WTC11 (cell line): ENCODE measurements around the gene SMIM17.

Experiments
- CREB1 ChIP-seq: sonication (generic); formaldehyde crosslinking; IDR thresholded peaks from 2 replicates; pipeline ENCODE4 v1.8.0; 2023; ENCODE audit warnings: mild to moderate bottlenecking, missing genetic modification reagents
- CREM ChIP-seq: sonication (generic); formaldehyde crosslinking; IDR thresholded peaks from 2 replicates; pipeline ENCODE4 v1.8.1; 2022; ENCODE audit warnings: mild to moderate bottlenecking, missing genetic modification reagents, moderate library complexity
- FOXJ3 ChIP-seq: sonication (generic); formaldehyde crosslinking; IDR thresholded peaks from 2 replicates; pipeline ENCODE4 v1.9.0; 2021; ENCODE audit warnings: missing genetic modification reagents, mild to moderate bottlenecking, borderline replicate concordance
- IRF2 ChIP-seq: sonication (generic); formaldehyde crosslinking; IDR thresholded peaks from 2 replicates; pipeline ENCODE4 v1.8.0; 2022; ENCODE audit warnings: low read depth, missing genetic modification reagents, borderline replicate concordance
- JUN ChIP-seq: sonication (generic); formaldehyde crosslinking; IDR thresholded peaks from 2 replicates; pipeline ENCODE4 v1.8.0; 2023; ENCODE audit warnings: mild to moderate bottlenecking, missing genetic modification reagents
- NR1H2 ChIP-seq: sonication (generic); formaldehyde crosslinking; IDR thresholded peaks from 2 replicates; pipeline ENCODE4 v1.9.0; 2021; ENCODE audit warnings: mild to moderate bottlenecking, moderate library complexity, missing genetic modification reagents
- NR3C1 ChIP-seq: sonication (generic); formaldehyde crosslinking; conservative IDR thresholded peaks from 2 replicates; pipeline ENCODE4 v1.8.1; 2023; ENCODE audit warnings: low read depth, mild to moderate bottlenecking, missing genetic modification reagents
- SMAD3 ChIP-seq: sonication (generic); formaldehyde crosslinking; IDR thresholded peaks from 2 replicates; pipeline ENCODE4 v1.8.0; 2022; ENCODE audit warnings: missing genetic modification reagents, mild to moderate bottlenecking, borderline replicate concordance
- ZBTB21 ChIP-seq: sonication (generic); formaldehyde crosslinking; IDR thresholded peaks from 2 replicates; pipeline ENCODE4 v1.8.1; 2023; ENCODE audit warnings: mild to moderate bottlenecking, missing genetic modification reagents, borderline replicate concordance
- ZNF138 ChIP-seq: sonication (generic); formaldehyde crosslinking; conservative IDR thresholded peaks from 2 replicates; pipeline ENCODE4 v1.8.1; 2022; ENCODE audit warnings: mild to moderate bottlenecking, moderate library complexity, missing genetic modification reagents
- ZNF263 ChIP-seq: sonication (generic); formaldehyde crosslinking; IDR thresholded peaks from 2 replicates; pipeline ENCODE4 v1.8.1; 2022; ENCODE audit warnings: low read depth, mild to moderate bottlenecking, moderate library complexity, missing genetic modification reagents
- TF ChIP-seq, protein P1 (sequence below): fragments of 200-600 bp; IDR thresholded peaks from 2 replicates; pipeline ENCODE4 v1.8.0; 2022; ENCODE audit warnings: antibody characterized with exemption
- TF ChIP-seq, protein P2 (sequence below): sonication (generic); formaldehyde crosslinking; IDR thresholded peaks from 2 replicates; pipeline ENCODE4 v1.8.1; 2022; ENCODE audit warnings: mild to moderate bottlenecking, moderate library complexity, missing genetic modification reagents
- TF ChIP-seq, protein P3 (sequence below): sonication (generic); formaldehyde crosslinking; IDR thresholded peaks from 2 replicates; pipeline ENCODE4 v1.8.1; 2023; ENCODE audit warnings: mild to moderate bottlenecking, missing genetic modification reagents

DNA sequence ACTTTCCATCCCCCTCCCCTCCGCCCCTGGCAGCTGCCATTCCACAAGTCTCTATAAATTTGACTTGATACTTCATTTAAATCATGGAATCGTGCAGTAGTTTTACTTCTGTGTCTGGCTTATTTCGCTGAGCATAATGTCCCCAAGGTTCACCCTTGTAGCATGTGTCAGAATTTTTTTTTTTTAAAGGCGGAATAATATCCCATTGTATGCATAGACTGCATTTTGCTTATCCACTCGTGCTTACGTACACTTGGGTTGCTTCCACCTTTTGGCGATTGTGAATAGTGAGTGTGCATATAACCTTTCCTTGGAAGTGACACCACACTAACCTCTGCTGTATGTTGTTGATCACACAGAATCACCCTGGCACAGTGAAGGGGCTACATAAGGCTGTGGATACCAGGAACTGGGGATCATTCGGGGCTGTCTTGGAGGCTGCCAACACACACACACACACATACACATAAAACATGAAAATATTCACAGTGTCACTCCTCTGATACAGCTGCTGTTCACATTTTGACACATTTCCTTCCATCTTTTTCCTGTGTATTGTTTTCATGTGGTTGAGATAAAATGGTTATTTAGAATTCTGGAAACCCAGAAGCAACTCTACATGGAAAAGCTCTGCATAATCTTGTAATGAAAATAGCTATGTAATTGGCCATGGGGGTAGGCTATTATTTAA, 34.5 kb upstream of the SMIM17 start:
- TF ChIP-seq, protein P1, sequence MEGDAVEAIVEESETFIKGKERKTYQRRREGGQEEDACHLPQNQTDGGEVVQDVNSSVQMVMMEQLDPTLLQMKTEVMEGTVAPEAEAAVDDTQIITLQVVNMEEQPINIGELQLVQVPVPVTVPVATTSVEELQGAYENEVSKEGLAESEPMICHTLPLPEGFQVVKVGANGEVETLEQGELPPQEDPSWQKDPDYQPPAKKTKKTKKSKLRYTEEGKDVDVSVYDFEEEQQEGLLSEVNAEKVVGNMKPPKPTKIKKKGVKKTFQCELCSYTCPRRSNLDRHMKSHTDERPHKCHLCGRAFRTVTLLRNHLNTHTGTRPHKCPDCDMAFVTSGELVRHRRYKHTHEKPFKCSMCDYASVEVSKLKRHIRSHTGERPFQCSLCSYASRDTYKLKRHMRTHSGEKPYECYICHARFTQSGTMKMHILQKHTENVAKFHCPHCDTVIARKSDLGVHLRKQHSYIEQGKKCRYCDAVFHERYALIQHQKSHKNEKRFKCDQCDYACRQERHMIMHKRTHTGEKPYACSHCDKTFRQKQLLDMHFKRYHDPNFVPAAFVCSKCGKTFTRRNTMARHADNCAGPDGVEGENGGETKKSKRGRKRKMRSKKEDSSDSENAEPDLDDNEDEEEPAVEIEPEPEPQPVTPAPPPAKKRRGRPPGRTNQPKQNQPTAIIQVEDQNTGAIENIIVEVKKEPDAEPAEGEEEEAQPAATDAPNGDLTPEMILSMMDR: no peak
- TF ChIP-seq CREM (no peak), SMAD3 (CRISPR knock-in tag) (no peak), ZNF138 (no peak), ZNF263 (CRISPR knock-in tag) (no peak), JUN (no peak), CREB1 (CRISPR knock-in tag) (no peak), NR1H2 (CRISPR knock-in tag) (no peak), ZBTB21 (CRISPR knock-in tag) (no peak), NR3C1 (no peak), IRF2 (no peak), FOXJ3 (no peak)
- TF ChIP-seq, protein P2, sequence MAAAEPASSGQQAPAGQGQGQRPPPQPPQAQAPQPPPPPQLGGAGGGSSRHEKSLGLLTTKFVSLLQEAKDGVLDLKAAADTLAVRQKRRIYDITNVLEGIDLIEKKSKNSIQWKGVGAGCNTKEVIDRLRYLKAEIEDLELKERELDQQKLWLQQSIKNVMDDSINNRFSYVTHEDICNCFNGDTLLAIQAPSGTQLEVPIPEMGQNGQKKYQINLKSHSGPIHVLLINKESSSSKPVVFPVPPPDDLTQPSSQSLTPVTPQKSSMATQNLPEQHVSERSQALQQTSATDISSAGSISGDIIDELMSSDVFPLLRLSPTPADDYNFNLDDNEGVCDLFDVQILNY (CRISPR knock-in tag): no peak
- TF ChIP-seq, protein P3, sequence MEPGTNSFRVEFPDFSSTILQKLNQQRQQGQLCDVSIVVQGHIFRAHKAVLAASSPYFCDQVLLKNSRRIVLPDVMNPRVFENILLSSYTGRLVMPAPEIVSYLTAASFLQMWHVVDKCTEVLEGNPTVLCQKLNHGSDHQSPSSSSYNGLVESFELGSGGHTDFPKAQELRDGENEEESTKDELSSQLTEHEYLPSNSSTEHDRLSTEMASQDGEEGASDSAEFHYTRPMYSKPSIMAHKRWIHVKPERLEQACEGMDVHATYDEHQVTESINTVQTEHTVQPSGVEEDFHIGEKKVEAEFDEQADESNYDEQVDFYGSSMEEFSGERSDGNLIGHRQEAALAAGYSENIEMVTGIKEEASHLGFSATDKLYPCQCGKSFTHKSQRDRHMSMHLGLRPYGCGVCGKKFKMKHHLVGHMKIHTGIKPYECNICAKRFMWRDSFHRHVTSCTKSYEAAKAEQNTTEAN: no peak
